AG08395 (cell line): ENCODE measurements around the gene SHC3.

Source experiments
- DNase-seq: peaks from one replicate; pipeline ENCODE4 v3.0.0; 2012; ENCODE audit warnings: mixed read lengths, low spot score

Gene SHC3

DNA sequence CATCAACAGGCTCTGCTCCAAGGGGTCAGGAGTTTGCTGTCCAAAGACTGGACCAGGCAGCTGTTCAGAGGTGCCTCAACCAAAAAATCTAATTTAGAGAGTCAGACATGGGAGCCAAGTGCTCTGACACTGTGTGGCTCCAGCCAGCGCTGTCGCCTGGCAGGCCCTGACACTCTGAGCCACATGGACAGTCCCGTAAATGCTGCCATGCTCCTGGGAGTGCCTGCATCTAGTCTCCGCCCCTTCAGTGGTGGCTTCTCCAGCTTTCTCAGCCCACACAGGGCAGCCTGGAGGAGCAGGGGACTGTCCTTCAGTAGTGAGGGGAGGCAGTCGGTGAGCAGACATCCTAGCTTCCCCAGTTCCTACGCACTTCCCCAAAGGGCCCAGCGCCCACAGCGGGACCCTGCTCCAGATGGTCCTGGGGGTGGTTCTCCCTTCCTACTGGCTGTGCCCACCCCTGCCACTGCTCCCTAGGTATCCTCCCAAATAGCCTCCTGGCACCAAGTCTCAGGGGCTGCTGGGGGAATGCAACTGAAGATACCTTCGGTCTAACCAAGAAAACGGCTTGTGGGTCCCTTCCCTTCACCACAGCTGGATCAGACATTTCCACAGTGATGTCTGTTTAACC is 72.3 kb downstream of the SHC3 start:
- no peak for DNase-seq

- DNase-seq = no peak
Observed at GRCh38 chr9:89104821-89105220, 73.8 kb downstream of the SHC3 start.

DNA sequence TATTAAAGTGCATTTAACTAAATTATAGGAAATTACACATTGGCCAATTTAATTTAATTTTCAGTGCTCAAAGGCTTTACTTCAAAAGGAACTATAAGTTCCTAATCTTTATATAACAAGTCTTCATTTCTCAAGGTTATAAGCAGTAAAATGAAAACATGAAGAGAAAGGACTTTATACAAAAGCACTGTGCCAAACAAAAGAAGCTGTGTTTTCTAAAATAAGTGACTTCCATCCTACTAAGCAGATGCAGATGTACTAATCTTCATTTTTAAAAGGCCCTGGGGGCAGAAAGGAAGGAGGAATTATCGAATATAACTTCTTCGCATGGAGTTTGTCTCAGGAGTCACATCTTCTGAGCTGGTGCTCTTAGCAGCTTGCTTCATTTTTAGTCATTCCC is 81.4 kb downstream of the SHC3 start:
- DNase-seq = no peak

DNA sequence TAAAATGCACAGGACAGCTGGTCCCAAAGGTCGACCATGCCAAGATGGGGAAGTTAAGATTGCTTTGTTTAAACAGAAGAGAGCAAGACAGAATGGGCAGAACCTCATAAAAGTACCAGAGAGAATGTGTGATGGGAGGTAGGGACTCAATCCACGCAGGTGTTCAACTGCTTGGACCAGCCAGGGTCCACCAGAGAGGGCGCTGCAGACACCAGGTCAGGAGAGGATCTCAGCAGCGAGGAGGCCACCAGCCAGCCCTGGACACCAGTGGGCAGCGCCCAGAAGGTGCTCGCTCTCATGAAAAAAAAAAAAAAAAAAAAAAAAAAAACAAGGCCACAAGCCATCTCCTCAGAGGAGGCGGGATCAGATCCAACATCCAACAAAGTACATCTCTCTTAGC is 81.8 kb downstream of the SHC3 start:
- DNase-seq = no peak

DNA sequence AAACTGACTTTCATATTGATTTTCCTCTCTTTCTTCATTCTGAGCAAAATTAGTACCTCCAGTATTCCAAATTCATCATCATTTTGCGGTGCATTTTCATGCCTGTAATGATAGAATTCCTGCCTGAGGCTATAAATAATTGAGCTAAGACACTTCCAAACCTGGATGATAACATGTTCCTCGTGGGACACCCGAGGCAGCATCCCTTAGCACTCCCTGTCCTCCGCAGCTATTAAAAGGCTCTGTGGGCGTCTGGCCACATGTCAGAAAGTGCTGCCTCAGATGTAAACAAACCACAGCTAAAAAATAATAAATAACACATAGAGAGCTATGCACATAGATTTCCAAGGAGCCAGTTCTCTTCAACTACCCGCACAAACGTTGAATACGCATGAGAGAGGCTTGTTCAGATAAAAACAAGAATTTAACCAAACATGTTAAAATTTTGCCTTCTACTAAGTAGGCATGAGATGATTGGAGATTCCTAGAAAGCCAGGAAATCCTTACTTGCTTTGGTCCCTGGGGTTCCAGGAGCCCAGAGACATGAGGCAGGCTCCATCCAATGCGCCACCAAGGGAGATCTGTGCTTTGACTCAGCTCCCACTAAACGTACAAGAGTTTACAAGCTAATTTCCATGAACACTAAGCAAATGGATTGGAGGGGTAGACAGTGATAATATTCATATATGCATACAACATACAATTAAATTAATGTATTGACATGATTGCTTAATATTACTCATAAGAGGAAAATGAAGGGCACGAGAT is 82.7 kb downstream of the SHC3 start:
- no peak for DNase-seq

- DNase-seq = no peak
Observed at GRCh38 chr9:89093201-89093975, 85.2 kb downstream of the SHC3 start.

- DNase-seq = no peak
Observed at GRCh38 chr9:89089176-89089575, 89.4 kb downstream of the SHC3 start.

GRCh38 chr9:89083626-89084025 is 95.0 kb downstream of the SHC3 start:
- DNase-seq = no peak

DNA sequence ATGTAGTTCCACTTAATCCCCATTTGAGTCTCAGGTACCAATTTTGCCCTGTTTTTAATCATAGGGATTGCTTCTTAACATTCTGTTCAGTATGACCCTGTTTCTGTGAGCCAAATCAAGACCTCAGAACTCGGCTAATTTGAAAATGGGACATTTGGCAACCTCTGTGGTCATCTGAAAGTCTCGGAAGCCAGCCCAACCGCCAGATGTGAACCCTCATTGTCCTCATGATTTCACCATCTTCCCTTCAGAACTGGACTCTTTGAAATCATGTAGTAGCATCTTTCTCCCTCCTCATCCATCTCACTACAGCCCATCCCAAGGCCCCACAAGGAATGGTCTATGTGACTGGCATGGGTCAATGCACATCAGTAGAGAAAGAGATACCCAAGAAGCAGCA is 98.4 kb downstream of the SHC3 start:
- DNase-seq = peak; percentile 15

- no peak for DNase-seq
Observed at GRCh38 chr9:89079391-89079790, 99.2 kb downstream of the SHC3 start.

DNA sequence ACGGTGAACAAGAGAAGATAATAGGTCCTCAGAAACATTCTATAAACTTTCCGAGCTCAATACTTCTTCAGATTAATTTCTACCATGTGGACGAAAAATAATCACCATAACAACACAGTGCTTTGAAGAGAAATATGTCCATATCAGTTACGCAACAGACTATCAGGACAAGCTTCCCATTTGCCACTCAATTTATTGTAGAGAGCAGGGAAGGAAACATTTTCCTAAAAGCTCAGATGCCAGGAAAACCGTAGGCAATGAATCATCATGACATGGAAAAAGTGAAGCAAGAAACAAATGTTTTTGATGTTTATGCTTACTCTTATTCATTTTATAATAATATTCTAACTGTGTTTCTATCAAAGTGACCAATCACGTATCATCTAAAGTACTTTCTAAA is 99.8 kb downstream of the SHC3 start:
- DNase-seq = peak; percentile 47

DNA sequence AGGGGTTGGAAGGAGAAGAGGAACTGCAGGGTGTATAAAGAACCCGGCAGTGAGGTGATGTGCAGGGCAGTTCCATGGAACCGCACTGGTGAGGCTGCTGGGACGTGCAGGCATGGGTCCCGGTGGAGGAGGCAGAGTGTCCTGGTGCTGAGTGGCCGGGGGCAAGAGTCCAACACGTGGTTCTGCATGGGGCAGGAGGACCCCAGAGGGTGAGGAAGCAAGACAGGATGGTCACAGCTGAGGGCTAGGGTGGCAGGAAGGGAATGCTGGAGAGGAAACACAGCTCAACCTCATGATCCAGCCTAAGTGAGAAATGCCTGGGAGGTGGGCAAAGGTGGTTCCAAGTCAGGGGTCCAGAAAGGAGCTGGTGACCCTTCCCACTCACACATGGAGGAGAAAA is 100.2 kb downstream of the SHC3 start:
- DNase-seq = no peak

GRCh38 chr9:89077519-89077918 is 101.1 kb downstream of the SHC3 start:
- no peak for DNase-seq

DNA sequence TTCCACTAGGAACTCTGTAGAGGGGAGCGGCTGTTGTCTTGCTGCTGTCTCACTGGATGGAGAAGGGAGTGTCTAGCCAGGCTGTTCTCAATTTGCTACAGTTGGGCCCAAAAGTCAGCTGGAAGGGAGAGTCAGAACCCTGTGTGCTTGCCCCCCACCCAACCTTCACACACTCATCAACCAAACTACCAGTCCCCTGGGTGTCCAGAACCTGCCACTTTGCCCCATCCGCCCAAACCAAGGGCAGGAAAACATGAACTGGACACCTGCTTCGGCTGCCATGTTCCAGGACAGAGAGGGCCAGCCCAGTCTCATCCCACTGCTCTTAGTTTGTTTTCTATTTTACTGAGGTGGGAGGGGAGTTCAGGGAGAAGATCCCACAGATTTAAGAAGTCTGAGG is 105.2 kb downstream of the SHC3 start:
- DNase-seq = no peak

GRCh38 chr9:89071591-89071990 is 107.0 kb downstream of the SHC3 start:
- DNase-seq = no peak

DNA sequence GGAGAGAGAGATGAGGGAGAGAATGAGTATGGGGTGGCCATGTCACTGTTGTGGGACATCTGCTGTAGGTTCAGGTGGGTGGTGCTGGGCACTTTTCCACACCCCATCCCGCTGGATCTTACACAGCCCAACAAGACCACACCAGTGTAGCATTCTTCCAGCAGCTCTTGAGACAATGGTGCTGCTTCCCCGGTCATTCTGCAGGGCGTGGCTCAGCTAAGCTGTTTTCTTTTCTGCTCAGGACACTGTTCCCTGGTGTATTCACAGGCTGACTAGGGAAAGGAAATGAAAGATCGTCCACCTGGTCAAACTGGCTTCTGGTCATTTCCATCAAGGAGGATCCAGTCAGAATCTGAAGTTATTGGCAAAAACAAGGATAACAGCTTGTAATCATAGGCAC is 111.8 kb downstream of the SHC3 start:
- no peak for DNase-seq

- DNase-seq = no peak
Observed at GRCh38 chr9:89065921-89066320, 112.7 kb downstream of the SHC3 start.

- DNase-seq = no peak
Observed at GRCh38 chr9:89060790-89061189, 117.8 kb downstream of the SHC3 start.

DNA sequence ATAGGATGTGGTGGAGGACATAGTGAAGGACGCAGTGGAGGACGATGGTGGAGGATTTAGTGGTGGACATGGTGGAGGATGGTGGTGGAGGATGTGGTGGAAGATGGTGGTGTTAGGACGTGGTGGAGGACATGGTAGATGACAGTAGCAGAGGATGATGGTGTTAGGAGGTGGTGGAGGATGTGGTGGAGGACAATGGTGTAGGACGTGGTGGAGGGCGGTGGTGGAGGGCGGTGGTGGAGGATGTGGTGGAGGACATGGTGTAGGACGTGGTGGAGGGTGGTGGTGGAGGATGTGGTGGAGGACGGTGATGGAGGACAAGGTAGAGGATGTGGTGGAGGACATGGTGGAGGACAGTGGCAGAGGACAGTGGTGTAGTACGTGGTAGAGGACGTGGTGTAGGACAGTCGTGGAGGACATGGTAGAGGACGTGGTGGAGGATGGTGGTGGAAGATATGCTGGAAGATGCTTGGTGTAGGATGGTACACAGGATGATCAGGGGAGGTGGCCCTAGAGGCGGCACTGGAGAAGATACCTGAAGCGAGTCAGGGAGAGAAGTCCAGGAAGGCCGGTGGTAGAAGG is 118.6 kb downstream of the SHC3 start:
- DNase-seq = no peak

DNA sequence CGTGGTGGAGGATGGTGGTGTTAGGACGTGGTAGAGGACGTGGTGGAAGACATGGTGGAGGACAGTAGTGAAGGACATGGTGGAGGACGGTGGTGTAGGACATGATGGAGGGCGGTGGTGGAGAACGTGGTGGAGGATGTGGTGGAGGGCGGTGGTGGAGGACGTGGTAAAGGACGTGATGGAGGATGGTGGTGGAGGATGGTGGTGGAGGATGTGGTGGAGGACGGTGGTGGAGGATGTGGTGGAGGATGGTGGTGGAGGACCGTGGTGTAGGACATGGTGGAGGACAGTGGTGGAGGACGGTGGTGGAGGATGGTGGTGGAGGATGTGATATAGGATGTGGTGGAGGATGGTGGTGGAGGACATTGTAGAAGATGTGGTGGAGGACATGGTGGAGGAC is 119.7 kb downstream of the SHC3 start:
- no peak for DNase-seq

DNA sequence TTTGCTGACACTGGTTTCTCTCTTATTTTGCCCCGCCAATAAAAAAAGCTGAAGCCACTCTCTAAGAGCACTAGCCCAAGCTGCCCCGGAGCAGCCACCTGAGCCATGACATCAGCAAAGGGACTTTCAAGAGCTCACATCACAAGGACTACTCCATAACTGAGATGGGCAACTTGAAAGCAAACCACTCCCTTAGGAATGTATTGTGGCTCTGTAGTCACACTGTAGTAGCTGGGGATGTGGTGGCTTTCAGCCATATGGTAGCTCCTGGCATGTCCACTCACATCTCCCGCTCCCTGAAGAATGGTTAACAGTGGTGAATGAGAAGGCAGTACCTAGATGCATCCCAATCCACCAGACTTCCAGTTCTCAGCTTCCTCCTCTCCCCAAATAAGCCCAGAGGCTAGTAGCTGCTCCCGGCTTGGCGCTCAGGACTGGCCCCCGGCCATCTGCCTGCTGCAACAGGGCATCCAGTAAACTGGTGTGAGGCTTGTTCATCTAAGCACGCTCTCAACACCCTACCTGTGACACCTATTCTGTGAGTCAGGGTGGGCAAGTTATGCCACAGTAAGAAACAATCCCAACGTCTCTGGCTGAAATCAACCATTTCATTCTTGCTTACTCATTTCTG is 123.6 kb downstream of the SHC3 start:
- no peak for DNase-seq

DNA sequence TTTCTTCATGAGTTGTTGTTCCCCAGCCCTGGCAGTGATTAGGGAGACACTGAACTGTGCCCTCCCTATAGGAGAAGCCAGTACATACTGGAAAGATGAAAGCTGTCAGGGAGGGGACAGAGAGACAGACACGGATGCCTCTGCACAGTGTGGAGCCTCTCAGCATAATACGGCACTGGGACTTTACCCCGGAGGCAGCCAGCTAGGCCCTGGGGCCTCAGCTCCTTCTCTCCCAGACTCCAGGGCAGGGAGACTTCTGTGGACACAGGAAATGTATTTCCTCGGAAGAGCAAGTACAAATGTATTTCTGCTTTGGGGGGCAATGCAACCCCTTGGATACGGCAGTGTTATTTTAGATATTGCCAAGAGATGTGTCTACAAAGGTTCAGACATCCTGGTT is 125.3 kb downstream of the SHC3 start:
- DNase-seq = no peak
